Karpas-422 (cell line): ENCODE measurements around the gene TRAPPC10. TPM values are rescaled to one million over a fixed set of nuclear protein-coding genes. Genes with fewer than 3 reads are reported as not detected.

ENCODE experiments used
- DNase-seq: peaks from one replicate; pipeline ENCODE4 v3.0.0-alpha.2; 2015
- H2AFZ ChIP-seq: fragments of 200-600 bp; sonication (generic); 2 replicates; pipeline ENCODE4 v1.6.1; 2014; ENCODE audit warnings: antibody characterized with exemption, low read length, mixed read lengths
- H3K27ac ChIP-seq: fragments of 200-600 bp; sonication (generic); 2 replicates; pipeline ENCODE4 v1.5.1; 2014; ENCODE audit warnings: mild to moderate bottlenecking, low read length, moderate library complexity
- H3K27me3 ChIP-seq: fragments of 200-600 bp; sonication (generic); 2 replicates; pipeline ENCODE4 v1.6.1; 2014; ENCODE audit warnings: low read length, mixed read lengths
- H3K36me3 ChIP-seq: fragments of 200-600 bp; sonication (generic); 2 replicates; pipeline ENCODE4 v1.6.1; 2014; ENCODE audit warnings: low read length, mixed read lengths; ENCODE audit not compliant: insufficient read depth
- H3K4me1 ChIP-seq: fragments of 200-600 bp; sonication (generic); 2 replicates; pipeline ENCODE4 v1.6.1; 2014; ENCODE audit warnings: mild to moderate bottlenecking, low read length, mixed read lengths
- H3K4me2 ChIP-seq: fragments of 200-600 bp; sonication (generic); 2 replicates; pipeline ENCODE4 v1.6.1; 2014; ENCODE audit warnings: low read length, low read depth, mild to moderate bottlenecking; ENCODE audit not compliant: poor library complexity, severe bottlenecking
- H3K4me3 ChIP-seq: fragments of 200-600 bp; sonication (generic); 2 replicates; pipeline ENCODE4 v1.5.1; 2014; ENCODE audit warnings: mild to moderate bottlenecking, antibody characterized with exemption, low read length, mixed read lengths
- H3K79me2 ChIP-seq: fragments of 200-600 bp; sonication (generic); 2 replicates; pipeline ENCODE4 v1.6.1; 2014; ENCODE audit warnings: mild to moderate bottlenecking, low read length, mixed read lengths
- H3K9ac ChIP-seq: fragments of 200-600 bp; sonication (generic); 2 replicates; pipeline ENCODE4 v1.6.0; 2014; ENCODE audit warnings: low read length
- H3K9me2 ChIP-seq: fragments of 200-600 bp; sonication (generic), shearing (Covaris generic); replicated peaks from 2 replicates; pipeline ENCODE4 v1.6.0; 2014; ENCODE audit warnings: mild to moderate bottlenecking, low read length, moderate library complexity; ENCODE audit not compliant: insufficient read depth
- H3K9me3 ChIP-seq: fragments of 300-700, 200-600 bp; sonication (generic); 2 replicates; pipeline ENCODE4 v1.6.1; 2014; ENCODE audit warnings: low read length, mixed read lengths
- H4K20me1 ChIP-seq: fragments of 200-600 bp; sonication (generic); 2 replicates; pipeline ENCODE4 v1.6.1; 2014; ENCODE audit warnings: mild to moderate bottlenecking, antibody characterized with exemption, low read length, low read depth; ENCODE audit not compliant: insufficient read depth
- total RNA-seq: library from RNA; depleted of rRNA; stranded (reverse); fragments of >200 nt; shearing (Covaris generic); gene quantifications from 2 replicates; pipeline ENCODE4 v1.2.3, GENCODE V29; 2014; ENCODE audit warnings: low replicate concordance

The TRAPPC10 gene
- total RNA-seq, 1 experiment from 2014 or later = 40.3 TPM

GRCh38 chr21:43993420-43993934 is 18.6 kb upstream of the TRAPPC10 start:
- Histone ChIP-seq H3K36me3 (no peaks in the 10 kb centered on the region), H3K27ac (no peak overlapping the region), H3K4me3 (no peak overlapping the region), H3K4me1 (no peaks in the 10 kb centered on the region), H3K9ac (no peak overlapping the region), H3K9me3 (no peaks in the 10 kb centered on the region), H2AFZ (no peak overlapping the region), H3K9me2 (no peaks in the 10 kb centered on the region), H3K27me3 (no peaks in the 10 kb centered on the region), H4K20me1 (no peaks in the 10 kb centered on the region), H3K4me2 (no peak overlapping the region), H3K79me2 (no peaks in the 10 kb centered on the region)
- no peak for DNase-seq

- H3K4me1 ChIP-seq = no peaks in the 10 kb centered on the region
- no peaks in the 10 kb centered on the region for H4K20me1 ChIP-seq
- H3K27me3 ChIP-seq = no peaks in the 10 kb centered on the region
- H3K79me2 ChIP-seq = no peaks in the 10 kb centered on the region
- no peak overlapping the region for H3K4me3 ChIP-seq
- no peaks in the 10 kb centered on the region for H3K9me2 ChIP-seq
- no peak for DNase-seq
- no peak overlapping the region for H3K4me2 ChIP-seq
- no peak overlapping the region for H2AFZ ChIP-seq
- H3K9ac ChIP-seq = no peak overlapping the region
- H3K36me3 ChIP-seq = no peaks in the 10 kb centered on the region
- no peaks in the 10 kb centered on the region for H3K9me3 ChIP-seq
- H3K27ac ChIP-seq = no peak overlapping the region
These were observed 18.0 kb upstream of the TRAPPC10 start for GRCh38 chr21:43994085-43994484.

DNA sequence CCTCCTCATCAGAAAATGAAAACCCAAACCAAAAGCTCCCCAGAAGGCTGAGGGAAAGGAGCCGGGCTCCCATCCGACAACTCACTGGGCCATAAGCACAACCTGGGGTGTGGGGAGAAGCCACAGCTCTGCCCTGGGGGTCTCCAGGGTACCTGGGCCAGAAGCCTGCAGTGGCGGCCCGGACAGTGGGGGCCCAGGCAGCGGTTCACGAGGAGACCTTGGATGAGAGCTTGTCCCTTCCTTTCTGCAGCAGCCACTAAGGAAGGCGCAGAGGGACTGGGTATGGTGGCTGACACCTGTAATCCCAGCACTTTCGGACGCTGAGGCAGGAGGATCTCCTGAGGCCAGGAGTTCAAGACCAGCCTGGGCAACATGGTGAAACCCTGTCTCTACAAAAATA is 17.5 kb upstream of the TRAPPC10 start:
- Histone ChIP-seq H3K27ac (no peak overlapping the region), H3K4me2 (no peak overlapping the region), H3K9me3 (no peaks in the 10 kb centered on the region), H3K4me3 (no peak overlapping the region), H3K9ac (no peak overlapping the region), H3K9me2 (no peaks in the 10 kb centered on the region), H3K4me1 (no peaks in the 10 kb centered on the region), H3K27me3 (no peaks in the 10 kb centered on the region), H2AFZ (no peak overlapping the region), H3K79me2 (no peaks in the 10 kb centered on the region), H3K36me3 (no peaks in the 10 kb centered on the region), H4K20me1 (no peaks in the 10 kb centered on the region)
- DNase-seq = no peak

DNA sequence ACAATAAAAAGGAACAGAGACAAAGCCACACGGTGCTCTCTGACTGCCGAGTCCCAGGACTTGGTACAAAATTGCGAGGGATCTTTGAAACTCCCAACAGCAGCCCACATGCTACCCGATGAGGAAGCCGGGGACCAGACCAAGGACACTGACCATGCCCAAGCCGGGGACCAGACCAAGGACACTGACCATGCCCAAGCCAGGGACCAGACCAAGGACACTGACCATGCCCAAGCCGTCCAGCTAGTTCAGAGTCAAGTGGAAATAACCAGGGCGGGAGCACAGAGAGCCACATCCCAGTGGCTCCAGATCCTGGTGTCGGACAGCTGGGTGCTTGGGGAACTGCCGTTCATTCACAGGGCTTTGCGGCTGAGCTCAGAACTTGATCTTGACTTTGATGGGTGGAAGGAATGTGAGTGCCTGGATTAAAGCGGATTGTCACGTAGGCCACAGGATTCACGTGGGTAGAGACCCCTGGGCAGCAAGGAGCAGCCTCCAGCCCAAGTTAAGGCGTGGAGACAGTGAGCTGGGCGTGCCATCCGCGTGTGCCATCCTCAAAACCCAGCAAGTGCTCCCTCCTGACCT is 16.5 kb upstream of the TRAPPC10 start:
- no peak overlapping the region for H3K9ac ChIP-seq
- no peaks in the 10 kb centered on the region for H3K36me3 ChIP-seq
- no peaks in the 10 kb centered on the region for H3K79me2 ChIP-seq
- no peak overlapping the region for H3K4me3 ChIP-seq
- H3K9me3 ChIP-seq = no peaks in the 10 kb centered on the region
- H3K4me2 ChIP-seq = no peak overlapping the region
- no peaks in the 10 kb centered on the region for H3K9me2 ChIP-seq
- no peak overlapping the region for H2AFZ ChIP-seq
- no peaks in the 10 kb centered on the region for H3K27me3 ChIP-seq
- H3K27ac ChIP-seq = no peak overlapping the region
- DNase-seq = no peak
- no peaks in the 10 kb centered on the region for H4K20me1 ChIP-seq
- no peaks in the 10 kb centered on the region for H3K4me1 ChIP-seq

- Histone ChIP-seq H3K4me1 (no peaks in the 10 kb centered on the region), H3K9me3 (no peaks in the 10 kb centered on the region), H3K4me3 (no peak overlapping the region), H3K9ac (no peak overlapping the region), H3K27ac (no peak overlapping the region), H3K9me2 (no peaks in the 10 kb centered on the region), H3K4me2 (no peak overlapping the region), H4K20me1 (no peaks in the 10 kb centered on the region), H3K36me3 (no peaks in the 10 kb centered on the region), H3K27me3 (no peaks in the 10 kb centered on the region), H3K79me2 (no peaks in the 10 kb centered on the region), H2AFZ (no peak overlapping the region)
- no peak for DNase-seq
These were observed 14.1 kb upstream of the TRAPPC10 start for GRCh38 chr21:43997766-43998742.

DNA sequence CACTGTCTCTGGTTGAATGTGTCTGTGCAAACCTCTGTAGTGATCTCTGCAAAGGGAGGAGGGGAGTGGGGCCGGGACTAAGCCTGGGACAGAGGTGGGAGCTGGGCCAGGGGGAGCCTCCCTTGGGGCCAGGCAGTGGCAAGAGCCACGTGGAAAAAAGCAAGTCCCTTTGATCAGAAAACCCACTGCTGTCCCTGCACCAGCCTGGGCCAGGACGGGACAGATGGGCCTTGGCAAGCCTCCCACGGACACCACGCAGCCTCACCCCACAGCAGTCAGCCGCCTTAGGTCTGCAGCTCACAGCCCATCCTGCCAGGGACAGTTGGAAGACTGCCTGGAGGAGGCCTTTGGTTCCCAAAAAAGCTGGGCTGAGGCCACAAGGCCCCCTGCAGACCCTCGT is 11.7 kb upstream of the TRAPPC10 start:
- Histone ChIP-seq H3K4me1 (no peaks in the 10 kb centered on the region), H3K36me3 (no peaks in the 10 kb centered on the region), H4K20me1 (no peaks in the 10 kb centered on the region), H3K9me2 (no peaks in the 10 kb centered on the region), H3K27me3 (no peaks in the 10 kb centered on the region), H3K4me2 (no peak overlapping the region), H3K27ac (no peak overlapping the region), H3K9ac (no peak overlapping the region), H3K79me2 (no peaks in the 10 kb centered on the region), H2AFZ (no peak overlapping the region), H3K9me3 (no peaks in the 10 kb centered on the region), H3K4me3 (no peak overlapping the region)
- DNase-seq = no peak

DNA sequence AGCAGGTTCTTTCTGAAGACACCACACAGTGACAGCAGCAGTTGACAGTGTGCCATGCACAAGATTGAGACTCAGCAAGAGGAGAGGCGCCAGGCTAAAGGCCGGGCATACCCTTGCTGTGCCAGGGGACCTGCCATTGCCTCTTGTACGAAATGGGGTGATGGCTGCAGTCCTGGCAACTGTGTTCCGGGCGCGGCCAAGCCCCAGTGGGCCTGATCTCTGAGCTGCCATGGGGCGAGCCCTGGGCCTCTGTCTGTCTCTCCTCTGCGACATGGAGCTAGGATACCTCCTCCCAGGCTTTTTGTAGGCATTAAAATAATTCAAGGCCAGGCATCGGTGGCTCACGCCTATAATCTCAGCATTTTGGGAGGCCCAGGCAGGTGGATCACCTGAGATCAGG is 9.6 kb upstream of the TRAPPC10 start:
- no peak overlapping the region for H3K9ac ChIP-seq
- no peaks in the 10 kb centered on the region for H3K27me3 ChIP-seq
- H4K20me1 ChIP-seq = no peaks in the 10 kb centered on the region
- H3K79me2 ChIP-seq = no peaks in the 10 kb centered on the region
- H3K4me1 ChIP-seq = no peaks in the 10 kb centered on the region
- DNase-seq = no peak
- no peak overlapping the region for H3K27ac ChIP-seq
- no peaks in the 10 kb centered on the region for H3K9me2 ChIP-seq
- H3K9me3 ChIP-seq = no peaks in the 10 kb centered on the region
- H3K4me2 ChIP-seq = no peak overlapping the region
- H3K4me3 ChIP-seq = no peak overlapping the region
- H3K36me3 ChIP-seq = no peaks in the 10 kb centered on the region
- no peak overlapping the region for H2AFZ ChIP-seq

- no peak overlapping the region for H3K4me2 ChIP-seq
- no peaks in the 10 kb centered on the region for H3K79me2 ChIP-seq
- H3K36me3 ChIP-seq = no peaks in the 10 kb centered on the region
- H3K9ac ChIP-seq = no peak overlapping the region
- no peaks in the 10 kb centered on the region for H4K20me1 ChIP-seq
- H3K27me3 ChIP-seq = no peaks in the 10 kb centered on the region
- H3K4me3 ChIP-seq = no peak overlapping the region
- H3K27ac ChIP-seq = no peak overlapping the region
- no peaks in the 10 kb centered on the region for H3K9me3 ChIP-seq
- H3K4me1 ChIP-seq = no peaks in the 10 kb centered on the region
- H3K9me2 ChIP-seq = no peaks in the 10 kb centered on the region
- DNase-seq = no peak
- no peak overlapping the region for H2AFZ ChIP-seq
These were observed 8.7 kb upstream of the TRAPPC10 start for GRCh38 chr21:44003307-44003966.
